Measurements from ENCODE around the gene LCE1B.

Gene LCE1B

DNA sequence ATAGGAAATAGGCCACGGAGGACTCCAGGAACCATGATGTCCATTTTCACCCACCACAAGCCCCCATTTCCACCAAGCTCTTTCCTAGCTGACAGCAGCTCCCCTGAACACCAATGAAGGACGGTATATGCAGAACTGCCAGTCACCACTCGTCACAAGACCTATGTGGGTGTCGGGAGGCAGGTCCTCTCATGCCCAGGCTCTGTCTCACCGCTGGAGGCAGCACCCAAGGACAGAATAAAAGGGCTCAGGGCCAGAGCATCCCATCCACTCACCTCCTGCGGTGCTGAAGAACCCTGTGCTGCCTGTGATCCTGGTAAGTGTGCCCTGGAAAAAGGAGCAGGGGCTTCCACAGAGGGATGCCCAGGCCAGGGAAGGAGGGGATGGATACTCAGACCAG lies 36.9 kb upstream of the LCE1B start, which contains the start of gene LCE1F:
Gene LCE1F (plus strand): TSS at position 266 of the 400 bp plus-strand sequence. CDS start 1,232 bp downstream, outside the sequence.
- Histone ChIP-seq H3K9ac (ENCODE audit: low read depth, low read length) (no peak within 1 kb of the TSS), H3K27me3 (ENCODE audit: insufficient read depth, low read length, poor library complexity) (peaks cover 3% of the 10 kb centered on the region), H3K4me2 (ENCODE audit: insufficient read depth, low read length) (no peak within 1 kb of the TSS), H3K9me3 (ENCODE audit: insufficient read depth, low read length, severe bottlenecking) (no peaks in the 10 kb centered on the region), H3K4me1 (ENCODE audit: insufficient read depth, low read length) (no peaks in the 10 kb centered on the region), H4K20me1 (ENCODE audit: insufficient read depth, low read length) (no peaks in the 10 kb centered on the region), H2AFZ (ENCODE audit: low read depth, low read length) (no peak within 1 kb of the TSS), H3K4me3 (ENCODE audit: low read depth in 1 of 2, low read length in 2 of 2) (no peak within 1 kb of the TSS), H3K27ac (ENCODE audit: low read length) (no peak within 1 kb of the TSS), H3K36me3 (ENCODE audit: insufficient read depth, low read length) (no peaks in the 10 kb centered on the region), H3K79me2 (ENCODE audit: insufficient read depth, low read length) (no peaks in the 10 kb centered on the region)
- DNase-seq = no peak
- TF ChIP-seq EZH2 (IDR thresholded peaks at IDR 0.05; ENCODE audit: borderline replicate concordance, low read depth, low read length, severe bottlenecking) = no peak
- TF ChIP-seq, protein P1, sequence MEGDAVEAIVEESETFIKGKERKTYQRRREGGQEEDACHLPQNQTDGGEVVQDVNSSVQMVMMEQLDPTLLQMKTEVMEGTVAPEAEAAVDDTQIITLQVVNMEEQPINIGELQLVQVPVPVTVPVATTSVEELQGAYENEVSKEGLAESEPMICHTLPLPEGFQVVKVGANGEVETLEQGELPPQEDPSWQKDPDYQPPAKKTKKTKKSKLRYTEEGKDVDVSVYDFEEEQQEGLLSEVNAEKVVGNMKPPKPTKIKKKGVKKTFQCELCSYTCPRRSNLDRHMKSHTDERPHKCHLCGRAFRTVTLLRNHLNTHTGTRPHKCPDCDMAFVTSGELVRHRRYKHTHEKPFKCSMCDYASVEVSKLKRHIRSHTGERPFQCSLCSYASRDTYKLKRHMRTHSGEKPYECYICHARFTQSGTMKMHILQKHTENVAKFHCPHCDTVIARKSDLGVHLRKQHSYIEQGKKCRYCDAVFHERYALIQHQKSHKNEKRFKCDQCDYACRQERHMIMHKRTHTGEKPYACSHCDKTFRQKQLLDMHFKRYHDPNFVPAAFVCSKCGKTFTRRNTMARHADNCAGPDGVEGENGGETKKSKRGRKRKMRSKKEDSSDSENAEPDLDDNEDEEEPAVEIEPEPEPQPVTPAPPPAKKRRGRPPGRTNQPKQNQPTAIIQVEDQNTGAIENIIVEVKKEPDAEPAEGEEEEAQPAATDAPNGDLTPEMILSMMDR (IDR thresholded peaks at IDR 0.05; ENCODE audit: borderline replicate concordance, extremely low read depth, low read length, poor library complexity, severe bottlenecking) = no peak
- ATAC-seq (ENCODE audit: insufficient read depth, low read depth) = no peak

DNA sequence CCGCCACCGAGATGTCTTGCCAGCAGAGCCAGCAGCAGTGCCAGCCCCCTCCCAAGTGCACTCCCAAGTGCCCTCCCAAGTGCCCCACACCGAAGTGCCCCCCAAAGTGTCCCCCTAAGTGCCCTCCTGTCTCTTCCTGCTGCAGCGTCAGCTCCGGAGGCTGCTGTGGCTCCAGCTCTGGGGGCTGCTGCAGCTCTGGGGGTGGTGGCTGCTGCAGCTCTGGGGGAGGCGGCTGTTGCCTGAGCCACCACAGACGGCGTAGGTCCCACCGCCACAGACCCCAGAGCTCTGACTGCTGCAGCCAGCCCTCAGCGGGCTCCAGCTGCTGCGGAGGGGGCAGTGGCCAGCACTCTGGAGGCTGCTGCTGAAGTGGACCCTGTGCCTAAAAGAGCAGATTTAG lies 35.4 kb upstream of the LCE1B start:
- TF ChIP-seq, protein P1 (IDR thresholded peaks at IDR 0.05; ENCODE audit: borderline replicate concordance, extremely low read depth, low read length, poor library complexity, severe bottlenecking) = no peak
- TF ChIP-seq EZH2 (IDR thresholded peaks at IDR 0.05; ENCODE audit: borderline replicate concordance, low read depth, low read length, severe bottlenecking) = no peak
- no peak overlapping the region for H3K9ac ChIP-seq (ENCODE audit: low read depth, low read length)
- H3K79me2 ChIP-seq (ENCODE audit: insufficient read depth, low read length) = no peaks in the 10 kb centered on the region
- DNase-seq (no peak), ATAC-seq (ENCODE audit: insufficient read depth, low read depth) (no peak)
- no peak overlapping the region for H3K27ac ChIP-seq (ENCODE audit: low read length)
- H3K4me1 ChIP-seq (ENCODE audit: insufficient read depth, low read length) = no peaks in the 10 kb centered on the region
- no peak overlapping the region for H3K4me3 ChIP-seq (ENCODE audit: low read depth in 1 of 2, low read length in 2 of 2)
- no peaks in the 10 kb centered on the region for H4K20me1 ChIP-seq (ENCODE audit: insufficient read depth, low read length)
- H3K27me3 ChIP-seq (ENCODE audit: insufficient read depth, low read length, poor library complexity) = peaks cover 4% of the 10 kb centered on the region
- no peak overlapping the region for H2AFZ ChIP-seq (ENCODE audit: low read depth, low read length)
- H3K36me3 ChIP-seq (ENCODE audit: insufficient read depth, low read length) = no peaks in the 10 kb centered on the region
- no peak overlapping the region for H3K4me2 ChIP-seq (ENCODE audit: insufficient read depth, low read length)
- H3K9me3 ChIP-seq (ENCODE audit: insufficient read depth, low read length, severe bottlenecking) = no peaks in the 10 kb centered on the region

DNA sequence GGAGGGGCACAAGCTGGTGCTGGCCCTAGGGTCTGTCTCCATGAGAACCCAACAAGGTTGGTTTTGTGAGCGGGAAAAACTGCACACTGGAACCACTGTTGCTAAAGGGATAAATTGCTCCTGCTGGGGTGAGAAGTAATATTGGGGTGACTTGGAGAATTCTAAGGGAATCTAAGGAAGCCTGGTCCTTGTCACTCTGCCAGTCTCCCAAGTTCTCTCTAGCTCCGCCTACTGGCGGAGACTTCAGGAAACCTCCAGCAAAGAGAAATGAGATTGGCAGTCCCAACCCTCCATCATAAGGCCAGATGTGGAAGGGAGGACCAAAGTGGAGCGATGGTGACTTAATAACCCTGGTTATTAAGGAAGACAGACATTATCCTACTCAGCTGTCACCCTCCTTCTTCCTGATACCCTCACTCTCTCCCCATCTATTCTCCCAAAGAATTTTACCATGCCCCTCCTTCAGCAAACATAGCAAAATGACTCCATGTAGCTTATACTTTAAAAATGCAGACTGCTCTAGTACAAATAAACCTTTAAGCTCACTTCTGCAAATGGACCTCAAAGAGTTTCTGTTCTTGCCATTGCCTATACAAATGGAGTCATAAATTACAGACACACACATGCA lies 34.1 kb upstream of the LCE1B start:
- Histone ChIP-seq H3K4me3 (ENCODE audit: low read depth in 1 of 2, low read length in 2 of 2) (no peak overlapping the region), H3K4me1 (ENCODE audit: insufficient read depth, low read length) (no peaks in the 10 kb centered on the region), H3K9me3 (ENCODE audit: insufficient read depth, low read length, severe bottlenecking) (no peaks in the 10 kb centered on the region), H2AFZ (ENCODE audit: low read depth, low read length) (no peak overlapping the region), H3K27me3 (ENCODE audit: insufficient read depth, low read length, poor library complexity) (peaks cover 4% of the 10 kb centered on the region), H3K36me3 (ENCODE audit: insufficient read depth, low read length) (no peaks in the 10 kb centered on the region), H4K20me1 (ENCODE audit: insufficient read depth, low read length) (no peaks in the 10 kb centered on the region), H3K9ac (ENCODE audit: low read depth, low read length) (no peak overlapping the region), H3K79me2 (ENCODE audit: insufficient read depth, low read length) (no peaks in the 10 kb centered on the region), H3K4me2 (ENCODE audit: insufficient read depth, low read length) (no peak overlapping the region), H3K27ac (ENCODE audit: low read length) (no peak overlapping the region)
- ATAC-seq (ENCODE audit: insufficient read depth, low read depth) = no peak
- TF ChIP-seq EZH2 (IDR thresholded peaks at IDR 0.05; ENCODE audit: borderline replicate concordance, low read depth, low read length, severe bottlenecking) = no peak
- TF ChIP-seq, protein P1 (IDR thresholded peaks at IDR 0.05; ENCODE audit: borderline replicate concordance, extremely low read depth, low read length, poor library complexity, severe bottlenecking) = peak; percentile 34
- peak; percentile 7 for DNase-seq
